ENCODE results near the gene DBR1.
A peak's percentile ranks its signal among the peaks of the same experiment; 100 is the strongest.

DBR1 gene, protein sequence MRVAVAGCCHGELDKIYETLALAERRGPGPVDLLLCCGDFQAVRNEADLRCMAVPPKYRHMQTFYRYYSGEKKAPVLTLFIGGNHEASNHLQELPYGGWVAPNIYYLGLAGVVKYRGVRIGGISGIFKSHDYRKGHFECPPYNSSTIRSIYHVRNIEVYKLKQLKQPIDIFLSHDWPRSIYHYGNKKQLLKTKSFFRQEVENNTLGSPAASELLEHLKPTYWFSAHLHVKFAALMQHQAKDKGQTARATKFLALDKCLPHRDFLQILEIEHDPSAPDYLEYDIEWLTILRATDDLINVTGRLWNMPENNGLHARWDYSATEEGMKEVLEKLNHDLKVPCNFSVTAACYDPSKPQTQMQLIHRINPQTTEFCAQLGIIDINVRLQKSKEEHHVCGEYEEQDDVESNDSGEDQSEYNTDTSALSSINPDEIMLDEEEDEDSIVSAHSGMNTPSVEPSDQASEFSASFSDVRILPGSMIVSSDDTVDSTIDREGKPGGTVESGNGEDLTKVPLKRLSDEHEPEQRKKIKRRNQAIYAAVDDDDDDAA

DNA sequence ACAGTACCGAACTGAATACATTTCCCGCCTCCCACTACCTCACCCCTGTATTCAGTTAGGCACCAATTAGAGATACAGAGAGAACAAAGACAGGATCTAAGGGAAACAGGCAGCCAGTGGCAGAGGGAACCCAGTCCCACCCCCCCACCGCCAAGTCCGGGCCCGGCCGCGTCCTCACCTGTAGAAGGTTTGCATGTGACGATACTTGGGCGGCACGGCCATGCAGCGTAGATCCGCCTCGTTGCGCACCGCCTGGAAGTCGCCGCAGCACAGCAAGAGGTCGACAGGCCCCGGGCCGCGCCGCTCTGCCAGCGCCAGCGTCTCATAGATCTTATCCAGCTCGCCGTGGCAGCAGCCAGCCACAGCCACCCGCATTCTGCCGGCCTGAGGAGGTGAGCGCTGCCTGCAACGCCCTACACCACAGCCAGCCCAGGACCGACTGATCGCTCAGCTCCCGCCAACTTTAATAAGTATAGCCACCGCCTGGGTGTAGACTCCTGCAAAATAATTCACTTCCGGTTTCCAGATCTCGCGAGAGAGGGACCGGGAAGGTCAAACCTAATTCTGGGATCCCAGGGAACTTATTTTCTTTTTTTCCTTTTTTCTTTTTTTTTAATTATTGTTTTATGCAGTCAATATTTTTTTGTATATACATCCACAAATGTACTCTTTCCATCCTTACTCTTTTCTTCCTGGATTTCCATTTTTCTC lies at the start of gene DBR1:
Gene DBR1, minus strand, starts transcription at position 501 of the 711 bp plus-strand sequence. Its CDS starts 126 bp downstream, at position 375.
- peak; percentile 88 for DNase-seq (ENCODE audit: low spot score)

DNA sequence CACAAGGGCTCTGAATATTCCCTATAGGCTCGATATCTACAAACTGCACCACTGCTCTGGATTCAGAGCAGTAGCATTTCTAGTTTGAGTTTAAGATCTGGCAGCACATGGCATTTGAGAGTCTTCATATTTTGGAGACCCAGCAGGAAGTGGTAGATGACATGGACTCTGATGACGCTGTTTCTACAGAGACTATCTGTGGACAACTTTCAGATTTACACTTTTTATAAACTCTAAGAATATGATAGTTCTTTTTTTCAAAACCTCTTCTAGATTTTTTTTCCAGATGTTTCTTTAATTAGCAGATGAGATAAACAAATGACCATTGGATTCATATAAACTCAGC lies 48.2 kb upstream of the DBR1 start:
- DNase-seq (ENCODE audit: low spot score), result peak; percentile 17

DNA sequence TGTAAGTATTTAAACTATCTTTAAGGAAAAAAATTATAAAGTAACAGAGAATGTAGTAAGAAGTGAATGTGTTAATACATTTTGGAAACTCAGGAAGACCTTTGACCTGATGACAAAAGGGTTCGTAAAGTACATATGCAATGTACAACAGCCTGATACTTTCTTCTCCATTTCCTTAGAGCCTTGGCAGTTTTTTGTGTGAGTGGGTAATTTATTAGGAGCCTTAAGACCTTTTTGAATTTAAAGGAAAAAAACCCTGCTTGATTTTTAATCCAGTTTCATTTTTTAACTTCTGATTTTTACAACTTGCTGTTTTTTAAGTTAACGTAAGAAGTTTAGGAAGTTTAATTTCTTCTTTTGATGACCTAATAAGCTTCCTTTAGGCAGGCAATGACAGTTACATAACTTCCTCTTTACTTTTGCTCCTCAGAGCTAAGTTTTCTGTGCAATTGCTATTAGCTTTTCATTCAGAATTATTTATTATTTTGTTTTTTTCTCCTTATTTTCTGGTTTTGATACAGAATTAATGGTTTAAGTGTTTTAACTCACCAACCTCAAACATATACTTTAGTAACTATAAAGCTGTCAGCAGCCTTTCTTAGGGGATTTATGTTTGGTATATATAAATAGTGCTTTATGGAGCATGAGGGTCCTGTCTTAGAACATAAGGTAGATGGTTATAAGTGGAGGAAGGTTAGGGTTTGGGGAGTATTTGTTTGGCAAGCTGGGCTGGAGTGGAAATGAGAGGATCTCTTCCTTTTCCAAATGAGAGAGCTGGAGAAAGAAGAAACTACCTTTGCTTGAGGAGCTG lies 47.6 kb upstream of the DBR1 start:
- no peak for DNase-seq (ENCODE audit: low spot score)

DNA sequence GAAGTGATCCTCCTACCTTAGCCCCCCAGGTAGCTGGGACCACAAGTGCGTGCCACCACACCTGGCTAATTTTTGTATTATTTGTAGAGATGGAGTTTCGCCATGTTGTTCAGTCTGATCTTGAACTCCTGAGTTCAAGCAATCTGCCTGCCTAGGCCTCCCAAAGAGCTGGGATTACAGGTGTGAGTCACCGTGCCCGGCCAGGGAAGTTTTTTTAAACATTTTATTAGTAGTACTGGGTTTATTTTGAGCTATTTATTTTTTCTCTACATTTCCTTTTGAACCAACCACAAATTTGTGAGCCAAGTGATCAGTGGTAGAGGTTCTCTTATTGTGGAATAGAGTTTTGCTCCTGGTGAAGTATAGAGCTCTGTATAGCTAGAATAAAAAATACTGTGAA lies 46.1 kb upstream of the DBR1 start:
- no peak for DNase-seq (ENCODE audit: low spot score)

DNA sequence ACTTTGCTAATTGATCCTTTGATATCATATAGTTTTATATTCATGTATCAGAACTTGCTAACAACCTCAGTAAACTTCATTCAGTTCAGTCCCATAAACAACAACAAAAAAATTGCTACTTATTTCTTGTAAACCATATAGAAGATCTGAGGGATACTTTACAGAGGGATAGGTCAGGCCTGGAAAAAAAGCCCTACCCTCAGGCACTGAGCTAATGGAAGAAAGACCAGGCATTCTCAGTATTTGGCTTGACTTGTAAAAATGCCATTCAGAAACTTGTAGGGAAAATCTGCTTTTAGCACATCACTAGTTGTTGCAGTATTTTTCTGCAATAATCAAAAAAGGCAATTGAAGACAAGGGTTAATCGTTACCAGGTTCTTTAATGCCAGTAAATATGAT lies 45.5 kb upstream of the DBR1 start:
- DNase-seq (ENCODE audit: low spot score), result no peak

DNA sequence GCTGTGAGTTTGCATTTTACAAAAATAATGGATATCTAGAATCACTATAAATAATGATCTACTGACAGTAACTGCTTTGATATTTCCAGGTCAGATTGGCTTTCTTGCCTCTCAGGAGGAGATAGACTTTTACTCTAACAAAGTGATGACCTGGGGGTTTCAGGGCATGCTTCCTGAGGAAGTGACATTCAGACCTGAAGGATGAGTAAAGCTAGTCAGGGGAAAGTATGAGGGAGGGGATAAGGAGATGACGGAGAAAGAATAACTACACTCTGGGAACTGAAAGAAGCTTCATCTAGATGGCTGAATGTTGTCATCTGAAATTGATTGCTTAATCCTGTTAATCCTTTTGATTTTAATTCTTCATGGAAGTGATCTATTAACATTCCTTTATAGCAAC lies 44.5 kb upstream of the DBR1 start:
- DNase-seq (ENCODE audit: low spot score), result peak; percentile 31

DNA sequence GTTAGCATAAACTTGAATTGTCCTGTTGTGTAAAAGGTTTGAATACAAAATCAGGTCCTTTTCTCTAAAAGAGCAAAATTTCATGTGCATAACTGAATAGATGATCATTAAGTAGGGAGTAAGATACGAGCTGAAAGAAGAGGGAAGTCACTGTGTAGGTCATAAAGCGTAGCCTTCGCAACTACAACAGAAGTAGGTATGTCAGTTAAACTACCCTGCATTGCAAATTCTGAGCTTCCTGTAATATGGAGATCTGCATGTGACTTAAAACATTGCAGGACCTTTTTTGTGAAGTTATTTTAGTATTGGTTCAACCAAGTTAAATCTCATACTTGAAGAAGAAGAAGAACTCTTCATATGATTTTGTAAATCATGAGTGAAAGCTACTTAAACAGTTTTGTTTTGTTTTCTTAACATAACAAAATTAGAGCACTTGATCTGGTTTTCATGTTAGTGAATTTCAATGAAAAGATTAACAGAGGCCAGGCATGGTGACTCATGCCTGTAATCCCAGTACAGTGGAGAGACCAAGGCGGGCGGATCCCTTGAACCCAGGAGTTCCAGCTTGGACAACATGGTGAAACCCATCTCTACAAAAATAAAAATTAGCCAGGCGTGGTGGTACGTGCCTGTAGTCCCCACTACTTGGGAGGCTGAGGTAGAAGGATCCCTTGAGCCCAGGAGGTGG lies 38.8 kb upstream of the DBR1 start:
- no peak for DNase-seq (ENCODE audit: low spot score)

DNA sequence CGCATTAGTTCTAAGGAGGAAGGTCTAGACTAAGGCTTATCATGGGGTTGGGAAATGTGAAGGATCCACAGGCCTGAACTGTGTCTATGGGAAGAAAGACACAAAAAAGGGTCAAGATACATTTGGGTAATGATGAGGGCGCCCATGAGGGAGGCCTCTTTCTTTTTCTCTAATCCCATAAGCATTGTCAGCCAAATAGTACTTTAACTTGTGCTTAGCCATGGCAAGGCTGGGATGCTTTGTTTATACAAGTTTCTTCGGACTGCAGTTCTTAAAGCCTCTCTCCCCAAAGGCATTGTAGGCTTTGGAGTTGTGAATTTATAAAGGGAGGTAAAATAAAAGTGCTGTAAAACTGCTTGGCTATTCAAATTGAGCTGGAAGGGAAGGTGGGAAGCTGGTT lies 35.8 kb upstream of the DBR1 start:
- no peak for DNase-seq (ENCODE audit: low spot score)

DNA sequence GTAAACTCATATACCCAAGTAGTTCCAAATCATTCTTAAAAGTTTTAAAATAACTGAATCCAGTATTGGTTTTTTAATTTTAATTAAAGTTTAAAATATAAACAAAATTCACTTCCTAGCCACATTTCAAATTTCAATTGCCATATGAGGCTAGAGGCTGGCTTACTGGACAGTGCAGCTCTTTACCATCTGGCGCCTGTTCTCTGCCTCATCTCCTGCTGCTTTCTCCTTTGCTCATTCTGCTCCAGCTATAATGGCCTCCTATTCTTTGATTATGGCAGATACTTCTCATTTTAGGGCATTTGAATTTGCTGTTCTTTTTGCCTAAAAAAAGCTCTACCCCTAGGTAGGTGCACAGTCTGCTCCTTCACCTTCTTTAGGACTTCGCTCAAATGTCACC lies 31.5 kb upstream of the DBR1 start:
- DNase-seq (ENCODE audit: low spot score), result no peak

DNA sequence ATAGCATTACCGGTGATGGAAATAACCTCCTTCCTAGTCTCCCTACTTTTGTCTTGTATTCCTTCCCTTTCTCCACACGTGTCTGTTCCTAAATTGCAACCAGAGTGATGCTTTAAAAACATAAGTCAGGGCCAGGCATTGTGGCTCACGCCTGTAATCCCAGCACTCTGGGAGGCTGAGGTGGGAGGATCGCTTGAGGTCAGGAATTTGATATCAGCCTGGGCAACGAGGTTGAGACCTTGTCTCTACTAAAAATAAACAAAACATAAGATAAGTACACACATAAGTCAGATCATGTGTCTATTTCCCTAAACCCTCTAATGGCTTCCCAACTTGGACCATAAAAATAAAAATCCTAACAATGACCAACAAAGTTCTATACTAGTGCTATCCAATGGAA lies 30.8 kb upstream of the DBR1 start:
- no peak for DNase-seq (ENCODE audit: low spot score)

DNA sequence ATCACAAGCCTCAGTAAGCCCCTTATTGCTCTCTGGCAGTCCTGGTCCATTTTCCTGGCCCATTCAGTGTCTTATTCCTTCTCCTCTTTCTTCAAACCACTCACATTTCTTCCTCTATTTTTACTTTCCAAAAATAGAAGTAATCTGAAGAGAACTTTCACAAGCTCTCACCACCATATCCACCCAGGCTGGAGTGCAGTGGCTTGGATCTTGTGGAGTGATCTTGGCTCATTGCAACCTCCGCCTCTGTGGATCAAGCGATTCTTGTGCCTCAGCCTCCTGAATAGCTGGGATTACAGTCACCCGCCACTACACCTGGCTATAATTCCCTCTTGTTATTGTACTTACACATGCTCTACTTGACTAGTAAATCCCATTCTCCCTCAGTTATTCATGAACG lies 29.2 kb upstream of the DBR1 start:
- no peak for DNase-seq (ENCODE audit: low spot score)

DNA sequence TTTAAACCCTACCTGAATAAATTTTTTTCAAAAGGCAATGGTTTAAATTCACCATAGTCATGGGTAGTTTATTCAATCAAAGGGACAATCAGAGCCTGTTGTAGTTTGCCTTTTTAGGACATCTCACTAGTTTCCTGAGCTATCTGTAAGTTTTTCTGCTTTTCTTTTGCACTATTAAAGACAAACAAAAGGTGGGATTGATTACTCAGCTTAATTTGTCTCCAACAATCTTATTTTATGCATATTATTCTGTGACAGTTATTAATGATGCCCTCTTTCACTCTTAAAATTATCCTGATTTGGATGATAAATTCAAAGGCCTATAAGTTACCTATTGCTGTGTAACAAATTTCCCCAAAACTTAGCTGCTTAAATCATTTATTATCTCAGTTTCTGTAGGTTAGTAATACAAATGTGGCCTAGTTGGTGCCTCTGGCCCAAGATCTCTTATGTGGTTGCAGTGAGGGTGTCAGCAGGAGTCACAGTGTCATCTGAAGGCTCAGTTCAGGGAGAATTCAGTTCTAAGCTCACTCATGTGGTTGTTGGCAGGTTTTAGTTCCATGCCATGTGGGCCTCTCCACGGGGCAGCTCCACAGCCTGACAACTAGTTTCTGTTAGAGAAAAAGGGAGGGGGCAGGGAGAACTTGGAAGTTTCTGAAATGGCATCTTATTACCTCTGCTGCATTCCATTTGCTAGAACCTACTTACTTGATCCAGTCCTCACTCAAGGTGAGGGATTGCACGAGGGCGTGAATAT lies 28.4 kb upstream of the DBR1 start:
- DNase-seq (ENCODE audit: low spot score), result no peak

DNA sequence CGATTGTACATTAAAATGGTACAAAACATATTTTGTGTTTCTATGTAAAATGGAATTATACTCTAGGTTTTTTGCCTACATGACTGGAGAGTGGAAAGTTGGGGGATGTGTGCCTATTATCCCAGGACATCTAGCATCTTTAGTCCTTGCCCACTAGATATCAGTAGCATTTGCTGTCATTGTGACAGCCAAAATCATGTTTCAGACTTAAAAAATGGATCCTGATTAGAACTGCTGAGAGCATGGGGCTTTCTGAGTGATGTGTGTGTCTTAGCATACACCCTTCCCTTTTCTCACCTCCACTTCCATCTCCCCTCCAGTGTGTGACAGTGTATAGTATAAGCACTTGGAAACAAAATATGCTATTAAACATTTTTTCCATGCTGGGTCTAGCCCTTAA lies 25.7 kb upstream of the DBR1 start:
- DNase-seq (ENCODE audit: low spot score), result no peak

DNA sequence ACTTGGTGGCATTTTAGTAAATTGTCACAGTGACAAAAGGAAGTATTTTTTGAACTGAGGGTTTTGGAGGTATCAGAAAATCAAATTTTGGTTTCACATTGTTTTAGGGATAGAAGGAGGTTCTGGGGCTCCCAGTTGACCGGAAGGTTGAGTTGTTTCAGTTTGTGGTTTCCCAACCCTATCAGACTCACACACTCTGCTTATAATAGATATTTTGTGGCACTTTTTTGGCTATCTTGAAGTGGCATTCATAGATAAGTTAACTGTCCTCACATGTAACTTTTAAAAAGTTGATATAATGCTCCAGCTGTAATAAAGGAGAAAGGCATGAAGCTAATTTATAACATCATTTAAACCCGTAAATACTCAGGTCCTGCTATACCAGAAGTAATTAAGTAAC lies 25.1 kb upstream of the DBR1 start:
- DNase-seq (ENCODE audit: low spot score), result no peak

DNA sequence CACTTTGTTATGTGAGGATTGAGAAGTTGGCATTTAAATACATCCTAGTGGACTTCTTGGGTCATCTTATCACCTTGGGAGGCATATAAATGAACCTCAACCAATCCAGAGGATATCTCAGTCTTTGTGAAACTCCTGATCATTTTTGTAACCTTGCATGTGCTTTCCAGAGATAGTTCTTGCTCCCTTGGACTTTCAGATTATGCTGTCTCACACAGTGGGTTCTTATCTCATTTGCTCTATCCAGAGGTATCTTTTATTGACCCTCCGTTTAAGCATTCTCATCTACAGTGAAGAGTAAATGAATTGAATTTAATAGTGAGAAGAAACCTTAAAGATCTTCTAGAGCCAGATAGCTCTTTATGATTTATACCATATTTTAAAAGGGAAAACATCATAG lies 22.8 kb upstream of the DBR1 start:
- no peak for DNase-seq (ENCODE audit: low spot score)

DNA sequence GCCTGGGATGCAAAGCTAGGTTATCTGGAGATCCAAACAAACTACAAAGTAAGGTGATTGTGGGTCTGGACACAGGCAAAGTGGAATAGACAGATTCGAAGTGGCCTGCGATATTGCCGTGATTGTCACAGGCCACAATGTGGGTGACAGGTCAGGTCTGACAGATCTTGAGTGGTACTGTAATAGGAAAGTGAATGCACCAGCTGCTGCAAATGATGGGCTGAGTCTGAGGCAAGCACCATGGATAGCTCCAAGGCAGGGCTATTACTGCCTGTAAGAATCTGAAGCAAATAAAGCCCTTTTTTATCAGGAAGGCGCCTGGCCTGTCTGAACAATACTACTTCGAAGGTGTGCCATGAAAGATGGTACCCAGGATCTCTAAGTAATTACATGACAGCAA lies 22.3 kb upstream of the DBR1 start:
- no peak for DNase-seq (ENCODE audit: low spot score)

DNA sequence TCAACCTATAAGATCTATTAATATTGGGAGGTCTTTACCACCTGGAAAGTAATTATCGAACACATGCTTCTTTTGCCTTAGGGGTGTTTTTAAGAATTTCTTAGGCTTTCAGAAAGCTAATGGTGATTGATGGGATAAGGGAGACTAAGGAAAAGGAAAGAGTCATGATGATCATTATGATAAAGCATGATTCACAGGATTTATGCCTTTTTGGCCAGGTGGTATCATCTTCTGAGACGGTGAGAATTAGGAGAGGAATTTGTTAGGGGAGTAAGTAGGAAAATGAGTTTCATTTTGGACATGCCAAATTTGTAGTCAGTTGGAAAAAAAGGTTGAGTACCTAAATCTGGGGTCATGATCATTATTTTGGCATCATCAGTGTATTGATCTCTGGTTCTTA lies 21.3 kb upstream of the DBR1 start:
- no peak for DNase-seq (ENCODE audit: low spot score)

DNA sequence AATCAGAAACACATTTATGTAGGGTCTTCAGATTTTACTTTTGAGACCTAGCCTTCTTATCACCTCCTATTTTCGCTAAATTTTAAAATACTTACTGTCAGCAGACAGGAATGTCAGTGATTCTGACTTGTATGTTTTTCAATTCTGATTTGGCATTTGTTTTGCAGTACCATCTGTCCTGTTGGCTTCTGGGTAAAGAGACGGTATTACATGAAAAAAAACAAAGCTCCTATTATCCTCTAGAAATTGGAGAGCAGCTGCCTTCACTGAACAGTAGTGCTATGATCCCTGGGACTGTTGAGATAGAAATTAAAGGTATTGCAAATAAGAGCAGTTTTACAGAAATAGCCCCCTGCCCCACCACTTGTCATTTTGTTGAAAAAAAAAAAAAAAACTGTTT lies 20.8 kb upstream of the DBR1 start:
- no peak for DNase-seq (ENCODE audit: low spot score)

DNA sequence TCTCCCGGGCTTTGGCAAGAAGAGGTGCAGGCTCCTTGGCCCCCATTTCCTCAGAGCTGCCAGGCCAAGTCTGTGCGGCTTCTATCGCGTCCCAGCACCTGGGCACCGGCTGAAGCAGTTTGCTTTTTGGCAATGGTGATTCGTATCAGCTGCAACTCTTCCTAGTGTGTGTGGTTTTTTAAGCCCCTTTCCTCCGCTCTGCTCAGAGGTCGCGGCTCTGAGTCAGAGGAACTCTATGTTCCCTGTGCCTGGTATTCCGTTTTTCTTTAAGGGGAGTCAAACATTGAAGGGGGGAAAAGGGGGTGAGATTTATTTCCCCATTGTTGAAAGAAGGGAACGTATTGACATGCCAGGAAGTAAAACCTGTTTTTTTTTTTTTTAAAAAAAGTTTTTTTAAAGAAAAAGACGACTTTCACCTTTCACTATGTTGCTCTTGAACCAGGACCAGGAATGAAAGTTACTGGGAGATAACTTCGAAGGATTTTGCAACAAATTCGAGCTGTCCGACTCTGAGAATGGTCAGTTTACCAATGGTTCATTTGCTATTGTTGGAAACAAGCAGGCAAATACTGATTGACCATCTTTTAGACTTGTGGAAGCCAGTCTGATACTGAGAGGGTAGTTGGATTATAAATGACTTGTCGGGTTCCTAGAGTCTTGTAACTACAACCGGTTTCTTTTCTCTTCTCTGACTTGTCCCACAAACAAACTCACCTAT lies 13.5 kb upstream of the DBR1 start:
- peak; percentile 21 for DNase-seq (ENCODE audit: low spot score)

DNA sequence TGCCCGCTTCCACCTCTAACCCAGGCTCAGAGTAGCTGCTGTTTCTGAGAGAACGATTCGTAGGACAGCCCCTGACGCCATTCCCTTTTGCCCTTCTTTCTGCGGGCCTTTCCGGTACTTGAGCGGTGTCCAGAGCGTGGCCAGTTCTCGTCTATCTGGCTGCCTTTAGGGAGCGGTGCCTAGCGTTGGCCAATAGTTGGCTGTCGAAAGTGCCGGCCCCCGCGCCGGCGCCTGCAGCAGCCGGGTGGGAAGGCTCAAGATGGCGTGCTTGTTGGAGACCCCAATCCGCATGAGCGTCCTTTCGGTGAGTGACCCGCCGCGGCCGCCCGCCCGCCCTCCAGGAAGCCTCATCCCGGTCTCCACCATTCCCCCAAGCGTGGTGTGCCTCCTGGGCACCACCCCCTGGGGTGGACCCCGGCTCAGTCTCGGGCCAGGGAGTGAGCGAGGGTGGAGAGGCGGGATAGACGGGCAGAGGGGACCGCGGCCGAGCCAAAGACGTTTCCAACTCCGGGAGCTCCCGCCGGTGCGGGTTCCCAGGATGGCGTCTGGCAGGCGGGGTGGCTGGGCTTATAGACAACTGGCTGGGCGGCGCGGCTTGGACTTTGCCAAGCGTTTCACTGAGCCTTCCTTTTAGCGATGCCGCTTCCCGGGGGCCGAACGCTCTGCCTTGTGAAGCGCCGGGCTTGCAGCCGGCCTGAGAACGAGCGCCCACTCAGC lies 12.7 kb upstream of the DBR1 start, which contains the start of gene ARMC8:
Gene ARMC8, plus strand, starts transcription at position 6 of the 717 bp plus-strand sequence. Its CDS starts 254 bp downstream, at position 260.
- peak; percentile 21 for DNase-seq (ENCODE audit: low spot score)

All from activated CD4-positive, alpha-beta T cell treated with anti-CD3 and anti-CD28 coated beads, Interleukin-2, Interleukin-4, amounts not matched to agents 100 ng/mL and 50 ng/mL, durations not matched to agents 16 hours and 8 hours (primary cell).